GM12878 (cell line): Measurements from ENCODE around the gene PPP1R36. TPM values are rescaled to one million over a fixed set of nuclear protein-coding genes. Genes with fewer than 3 reads are reported as not detected.

Experiments
- E2F4 ChIP-seq: IDR thresholded peaks from 2 replicates; pipeline ENCODE4 v1.6.1; 2012; ENCODE audit warnings: low read depth, low read length, improper control_type of control experiment
- EED ChIP-seq: sonication (generic); IDR thresholded peaks from 2 replicates; pipeline ENCODE4 v1.6.1; 2016; ENCODE audit warnings: antibody characterized with exemption, low read depth
- FOS ChIP-seq: IDR thresholded peaks from 3 replicates; pipeline ENCODE4 v1.6.1; 2011; ENCODE audit warnings: borderline replicate concordance; ENCODE audit not compliant: insufficient read length; ENCODE audit errors: extremely low read depth
- GATAD2B ChIP-seq: fragments of 450-650 bp; conservative IDR thresholded peaks from 2 replicates; pipeline ENCODE4 v1.6.1; 2017; ENCODE audit warnings: low read depth, mild to moderate bottlenecking, moderate library complexity
- IKZF1 ChIP-seq: fragments of 450-650 bp; conservative IDR thresholded peaks from 2 replicates; pipeline ENCODE4 v1.6.1; 2017; ENCODE audit warnings: antibody characterized with exemption, mild to moderate bottlenecking
- IRF3 ChIP-seq: fragments of 450-650 bp; IDR thresholded peaks from 2 replicates; pipeline ENCODE4 v1.6.1; 2014; ENCODE audit warnings: mild to moderate bottlenecking
- LARP7 ChIP-seq: fragments of 450-650 bp; IDR thresholded peaks from 2 replicates; pipeline ENCODE4 v1.6.1; 2017; ENCODE audit warnings: mild to moderate bottlenecking
- POLR2AphosphoS5 ChIP-seq: IDR thresholded peaks from 2 replicates; pipeline ENCODE4 v1.6.1; 2011; ENCODE audit warnings: mild to moderate bottlenecking, low read length, inconsistent platforms
- POU2F2 ChIP-seq: IDR thresholded peaks from 3 replicates; pipeline ENCODE4 v1.6.1; 2011; ENCODE audit warnings: low read depth, mild to moderate bottlenecking, low read length, borderline replicate concordance
- RFX5 ChIP-seq: IDR thresholded peaks from 2 replicates; pipeline ENCODE4 v1.6.1; 2011; ENCODE audit warnings: low read depth, low read length, improper control_type of control experiment
- RUNX3 ChIP-seq: IDR thresholded peaks from 2 replicates; pipeline ENCODE4 v1.6.1; 2012; ENCODE audit warnings: low read length, inconsistent platforms
- SMAD1 ChIP-seq: fragments of 450-650 bp; IDR thresholded peaks from 2 replicates; pipeline ENCODE4 v1.6.1; 2018; ENCODE audit warnings: mild to moderate bottlenecking, low read depth; ENCODE audit not compliant: partially characterized antibody
- SP1 ChIP-seq: IDR thresholded peaks from one replicate; pipeline ENCODE4 v1.6.1; 2011; ENCODE audit warnings: low read depth, low read length
- polyA plus RNA-seq, 11 experiments: library from polyadenylated mRNA; depleted of rRNA in 4 of 11; unstranded in 6 of 11; stranded (reverse) in 5 of 11; fragments of >200 nt; fragmentation: Nextera tagmentation in 4 of 11; fragmentation: Illumina TruSeq in 1 of 11; extraction: Ambion mirVana in 4 of 11; extraction: Trizol in 1 of 11; gene quantifications; 1 replicate in 1 of 11; 2 replicates in 10 of 11; pipeline versions ENCODE4 v1.2.1 to v1.2.3, GENCODE V29; 2011 to 2016; ENCODE audit warnings: inconsistent platforms in 2 of 11, missing spikeins in 2 of 11, low read depth in 1 of 11
- total RNA-seq, 4 experiments: library from RNA; depleted of rRNA in 3 of 4; stranded (reverse); fragments of >200 nt in 3 of 4; fragmentation: Illumina TruSeq in 1 of 4; extraction: Trizol in 1 of 4; gene quantifications; 2 replicates each; pipeline versions ENCODE4 v1.2.1 to v1.2.3, GENCODE V29; 2013 to 2021
- TF ChIP-seq, protein P1 (sequence below): fragments of 450-650 bp; IDR thresholded peaks from 2 replicates; pipeline ENCODE4 v1.6.1; 2016; ENCODE audit warnings: mild to moderate bottlenecking
- TF ChIP-seq, protein P2 (sequence below), 3 experiments: IDR thresholded peaks in 2 of 3; conservative IDR thresholded peaks in 1 of 3; 2 replicates each; pipeline ENCODE4 v1.5.1; 2011; ENCODE audit warnings: low read depth in 3 of 3, low read length in 3 of 3, mild to moderate bottlenecking in 3 of 3, control low read depth in 2 of 3, moderate library complexity in 2 of 3, inconsistent platforms in 1 of 3, mixed read lengths in 1 of 3; ENCODE audit not compliant: control insufficient read depth in 2 of 3, insufficient read depth in 1 of 3; ENCODE audit errors: extremely low read depth in 1 of 3

The PPP1R36 gene
- total and polyA plus RNA-seq, 10 of the 15 experiments (the other 5 are each of a cell fraction or from before 2014, with no cell fraction given): 0.12 to 0.13 TPM; not detected in 8

- TF ChIP-seq, protein P1, sequence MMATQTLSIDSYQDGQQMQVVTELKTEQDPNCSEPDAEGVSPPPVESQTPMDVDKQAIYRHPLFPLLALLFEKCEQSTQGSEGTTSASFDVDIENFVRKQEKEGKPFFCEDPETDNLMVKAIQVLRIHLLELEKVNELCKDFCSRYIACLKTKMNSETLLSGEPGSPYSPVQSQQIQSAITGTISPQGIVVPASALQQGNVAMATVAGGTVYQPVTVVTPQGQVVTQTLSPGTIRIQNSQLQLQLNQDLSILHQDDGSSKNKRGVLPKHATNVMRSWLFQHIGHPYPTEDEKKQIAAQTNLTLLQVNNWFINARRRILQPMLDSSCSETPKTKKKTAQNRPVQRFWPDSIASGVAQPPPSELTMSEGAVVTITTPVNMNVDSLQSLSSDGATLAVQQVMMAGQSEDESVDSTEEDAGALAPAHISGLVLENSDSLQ: peak; percentile 99
- TF ChIP-seq E2F4: no peak
- peak; percentile 3; the same call in 1 of the 2 replicates for TF ChIP-seq EED
- no peak for TF ChIP-seq LARP7
- TF ChIP-seq RUNX3: peak; percentile 55
- TF ChIP-seq SP1: peak; percentile 92
- peak; percentile 79 for TF ChIP-seq IRF3
- TF ChIP-seq GATAD2B: no peak
- TF ChIP-seq, protein P2, sequence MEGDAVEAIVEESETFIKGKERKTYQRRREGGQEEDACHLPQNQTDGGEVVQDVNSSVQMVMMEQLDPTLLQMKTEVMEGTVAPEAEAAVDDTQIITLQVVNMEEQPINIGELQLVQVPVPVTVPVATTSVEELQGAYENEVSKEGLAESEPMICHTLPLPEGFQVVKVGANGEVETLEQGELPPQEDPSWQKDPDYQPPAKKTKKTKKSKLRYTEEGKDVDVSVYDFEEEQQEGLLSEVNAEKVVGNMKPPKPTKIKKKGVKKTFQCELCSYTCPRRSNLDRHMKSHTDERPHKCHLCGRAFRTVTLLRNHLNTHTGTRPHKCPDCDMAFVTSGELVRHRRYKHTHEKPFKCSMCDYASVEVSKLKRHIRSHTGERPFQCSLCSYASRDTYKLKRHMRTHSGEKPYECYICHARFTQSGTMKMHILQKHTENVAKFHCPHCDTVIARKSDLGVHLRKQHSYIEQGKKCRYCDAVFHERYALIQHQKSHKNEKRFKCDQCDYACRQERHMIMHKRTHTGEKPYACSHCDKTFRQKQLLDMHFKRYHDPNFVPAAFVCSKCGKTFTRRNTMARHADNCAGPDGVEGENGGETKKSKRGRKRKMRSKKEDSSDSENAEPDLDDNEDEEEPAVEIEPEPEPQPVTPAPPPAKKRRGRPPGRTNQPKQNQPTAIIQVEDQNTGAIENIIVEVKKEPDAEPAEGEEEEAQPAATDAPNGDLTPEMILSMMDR (IDR thresholded peaks at IDR 0.05 in 2 of 3, conservative IDR thresholded peaks at IDR 0.05 in 1 of 3; ENCODE audit: control insufficient read depth in 2 of 3, extremely low read depth in 1 of 3, insufficient read depth in 1 of 3, low read depth in 3 of 3, low read length in 3 of 3): peak; percentile 69 to 84 (median 77)
- peak; percentile 38; the same call in 1 of the 2 replicates for TF ChIP-seq RFX5
- peak; percentile 88 for TF ChIP-seq POLR2AphosphoS5
- TF ChIP-seq SMAD1: no peak
- peak; percentile 79 for TF ChIP-seq IKZF1
- TF ChIP-seq POU2F2: peak; percentile 72
- peak; percentile 50 for TF ChIP-seq FOS
These were observed 9.3 kb upstream of the PPP1R36 start, which contains the start of gene HSPA2 (continued) for GRCh38 chr14:64540208-64541202.
